GM15510 (cell line): Measurements from ENCODE around the gene LRRC26.

Experiments
- POLR2A ChIP-seq: IDR thresholded peaks from 3 replicates; pipeline ENCODE4 v1.6.1; 2011; ENCODE audit warnings: borderline replicate concordance; ENCODE audit not compliant: insufficient read length; ENCODE audit errors: extremely low read depth

The LRRC26 gene

DNA sequence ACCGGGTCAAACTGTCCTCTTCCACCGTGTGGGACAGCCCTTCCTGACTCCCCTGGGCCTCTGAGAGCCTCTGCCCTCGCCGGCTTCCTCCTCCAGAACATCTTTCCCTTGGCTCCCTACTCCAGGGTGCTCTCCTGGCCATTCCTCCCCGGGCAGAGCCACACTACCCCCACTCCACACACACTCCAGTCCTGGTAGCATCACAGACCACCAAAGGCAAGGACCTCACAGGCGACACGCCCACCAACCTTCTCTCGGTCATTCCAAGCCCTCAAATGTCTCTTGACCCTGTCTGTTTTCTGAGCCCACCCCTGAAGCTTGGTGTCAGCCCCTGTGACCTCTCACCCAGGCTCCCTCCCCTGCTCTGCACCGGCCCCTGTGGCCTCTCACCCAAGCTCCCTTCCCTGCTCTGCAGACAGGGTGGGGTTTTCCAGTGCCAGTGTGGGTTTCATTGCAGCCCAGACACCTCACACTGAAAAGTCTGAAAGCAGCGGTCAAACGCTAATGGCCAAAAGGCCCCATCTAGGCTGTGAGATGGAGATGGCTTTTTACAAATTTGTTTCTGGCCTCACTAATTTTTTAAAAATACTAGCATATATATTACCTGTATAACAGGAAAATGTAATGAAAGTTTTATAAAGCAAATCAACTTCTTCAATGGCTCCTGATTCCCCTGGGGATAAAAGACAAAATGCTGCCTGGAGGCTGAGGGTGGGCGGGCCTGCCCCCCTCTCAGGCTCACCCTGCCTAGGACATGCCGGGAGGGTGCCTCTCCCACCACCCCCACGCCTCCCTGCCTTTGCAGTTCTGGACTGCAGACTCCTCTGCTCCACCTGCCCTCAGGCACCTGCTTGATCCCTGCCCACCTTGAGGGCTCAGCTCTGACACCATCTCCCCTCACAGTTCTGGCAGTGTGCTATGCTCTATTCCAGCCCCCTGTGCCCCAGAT is 10.5 kb downstream of the LRRC26 start:
- TF ChIP-seq POLR2A = no peak

DNA sequence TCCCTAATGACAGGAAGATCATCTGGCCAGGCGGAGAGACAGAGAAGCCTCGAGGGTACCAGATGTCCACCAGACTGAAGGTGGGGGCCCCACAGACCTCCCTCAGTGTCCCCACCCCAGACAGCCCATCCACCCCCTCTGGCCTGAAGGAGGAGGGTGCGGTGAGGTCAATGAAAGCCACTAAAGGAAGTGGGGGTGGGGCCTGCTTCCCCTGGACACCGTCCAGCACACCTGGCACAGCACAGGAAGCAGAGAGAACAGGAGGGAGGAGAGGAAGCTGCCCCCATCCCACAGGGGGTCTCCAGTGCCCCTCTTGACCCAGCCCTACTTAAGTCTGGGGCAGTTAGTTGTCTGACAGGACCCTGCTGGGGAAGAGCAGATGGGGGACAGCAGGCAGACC is 11.2 kb downstream of the LRRC26 start:
- TF ChIP-seq POLR2A = no peak

DNA sequence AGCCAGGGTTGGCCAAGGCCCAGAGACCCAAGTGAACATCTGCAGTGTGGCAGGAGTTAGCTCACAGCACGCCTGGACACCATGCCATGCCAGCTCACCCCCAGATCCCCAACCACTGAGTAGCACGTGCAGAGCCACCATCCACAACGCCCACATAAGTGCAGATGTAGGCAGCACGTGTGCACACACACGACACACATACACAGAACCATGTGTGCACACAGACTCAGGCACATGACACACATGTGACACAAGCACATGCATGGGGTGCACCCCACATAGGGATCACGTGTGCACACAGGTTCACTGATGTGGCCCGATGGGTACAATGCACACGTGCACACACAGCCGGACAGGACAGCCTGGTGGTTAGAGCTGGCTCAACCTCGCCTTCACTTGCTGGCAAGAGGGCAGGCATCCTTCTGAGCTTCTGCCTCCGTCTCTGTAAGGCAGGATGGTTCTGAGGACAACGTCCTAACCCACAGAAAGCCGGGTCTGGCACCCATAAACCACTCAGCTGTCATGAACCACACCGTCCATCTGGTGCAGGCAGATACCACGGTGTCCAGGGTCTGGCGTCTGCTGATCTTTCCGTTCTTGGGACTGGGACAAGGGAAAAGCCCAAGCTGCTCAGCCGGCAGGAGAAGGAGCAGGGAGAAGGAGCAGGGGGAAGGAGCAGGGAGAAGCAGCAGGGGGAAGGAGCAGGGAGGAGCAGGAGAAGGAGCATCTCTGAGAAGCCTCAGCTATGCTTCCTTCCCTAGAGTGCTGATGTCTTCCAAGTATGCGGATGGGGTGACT is 12.0 kb downstream of the LRRC26 start:
- no peak for TF ChIP-seq POLR2A

DNA sequence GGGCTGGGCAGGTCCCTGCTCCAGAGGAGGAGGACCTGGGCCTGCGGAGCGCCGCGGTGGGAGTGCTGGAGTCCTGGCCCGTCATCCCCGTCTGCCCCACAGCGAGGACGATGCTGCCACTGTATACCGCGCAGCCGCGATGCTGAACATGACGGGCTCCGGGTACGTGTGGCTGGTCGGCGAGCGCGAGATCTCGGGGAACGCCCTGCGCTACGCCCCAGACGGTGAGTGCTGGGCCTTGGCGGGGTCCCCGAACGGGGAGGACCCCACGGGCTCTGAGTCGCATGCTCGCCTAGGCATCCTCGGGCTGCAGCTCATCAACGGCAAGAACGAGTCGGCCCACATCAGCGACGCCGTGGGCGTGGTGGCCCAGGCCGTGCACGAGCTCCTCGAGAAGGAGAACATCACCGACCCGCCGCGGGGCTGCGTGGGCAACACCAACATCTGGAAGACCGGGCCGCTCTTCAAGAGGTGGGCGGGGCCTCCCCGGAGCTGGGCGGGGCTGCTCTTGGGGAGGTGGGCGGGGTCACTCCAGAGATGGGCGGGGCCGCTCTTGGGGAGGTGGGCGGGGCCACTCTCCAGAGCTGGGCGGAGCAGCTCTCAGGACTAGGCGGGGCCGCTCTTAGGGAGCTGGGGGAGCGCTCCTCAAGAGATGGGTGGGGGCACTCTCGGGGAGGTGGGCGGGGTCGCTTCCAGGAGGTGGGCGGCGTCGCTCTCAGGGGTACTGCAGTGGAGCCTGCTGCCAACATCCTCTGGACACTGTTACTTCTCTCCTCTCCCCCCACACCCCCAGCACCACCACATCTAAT is 13.1 kb downstream of the LRRC26 start:
- TF ChIP-seq POLR2A = no peak

DNA sequence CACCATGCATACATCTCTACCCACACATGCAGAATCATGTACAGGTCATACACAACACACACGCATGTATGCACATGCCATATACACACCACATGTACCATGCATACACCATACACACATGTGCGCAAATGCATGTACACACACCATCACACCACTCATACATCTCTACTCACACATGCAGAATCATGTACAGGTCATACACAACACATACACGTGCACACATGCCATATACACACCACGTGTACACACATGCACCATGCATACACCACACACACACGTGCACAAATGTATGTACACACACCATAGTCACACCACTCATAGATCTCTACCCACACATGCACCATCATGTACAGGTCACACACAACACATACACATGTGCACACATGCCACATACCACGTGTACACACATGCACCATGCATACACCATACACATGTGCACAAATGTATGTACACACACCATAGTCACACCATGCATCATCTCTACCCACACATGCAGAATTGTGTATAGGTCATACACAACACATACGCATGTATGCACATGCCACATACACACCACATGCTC is 16.9 kb downstream of the LRRC26 start:
- TF ChIP-seq POLR2A = no peak

DNA sequence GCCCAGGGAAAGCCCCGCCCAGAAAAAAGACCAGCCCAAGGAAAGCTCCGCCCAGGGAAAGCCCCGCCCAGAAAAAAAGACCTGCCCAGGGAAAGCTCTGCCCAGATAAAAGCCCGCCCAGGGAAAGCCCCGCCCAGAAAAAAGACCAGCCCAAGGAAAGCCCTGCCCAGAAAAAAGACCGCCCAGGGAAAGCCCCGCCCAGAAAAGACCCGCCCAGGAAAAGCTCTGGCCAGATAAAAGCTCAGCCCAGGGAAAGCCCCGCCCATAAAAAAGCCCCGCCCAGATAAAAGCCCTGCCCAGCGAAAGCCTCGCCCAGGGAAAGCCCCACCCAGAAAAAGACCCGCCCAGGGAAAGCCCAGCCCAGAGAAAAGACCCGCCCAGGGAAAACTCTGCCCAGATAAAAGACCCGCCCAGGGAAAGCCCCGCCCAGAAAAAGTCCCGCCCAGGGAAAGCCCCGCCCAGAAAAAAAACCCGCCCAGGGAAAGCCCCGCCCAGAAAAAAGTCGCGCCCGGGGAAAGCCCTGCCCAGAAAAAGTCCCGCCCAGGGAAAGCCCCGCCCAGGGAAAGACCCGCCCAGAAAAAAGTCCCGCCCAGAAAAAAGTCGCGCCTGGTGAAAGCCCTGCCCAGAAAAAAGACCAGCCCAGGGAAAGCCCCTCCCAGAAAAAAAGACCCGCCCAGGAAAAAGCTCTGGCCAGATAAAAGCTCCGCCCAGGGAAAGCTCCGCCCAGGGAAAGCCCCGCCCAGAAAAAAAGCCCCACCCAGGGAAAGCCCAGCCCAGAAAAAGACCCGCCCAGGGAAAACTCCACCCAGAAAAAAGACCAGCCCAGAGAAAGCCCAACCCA is 19.0 kb downstream of the LRRC26 start:
- no peak for TF ChIP-seq POLR2A

DNA sequence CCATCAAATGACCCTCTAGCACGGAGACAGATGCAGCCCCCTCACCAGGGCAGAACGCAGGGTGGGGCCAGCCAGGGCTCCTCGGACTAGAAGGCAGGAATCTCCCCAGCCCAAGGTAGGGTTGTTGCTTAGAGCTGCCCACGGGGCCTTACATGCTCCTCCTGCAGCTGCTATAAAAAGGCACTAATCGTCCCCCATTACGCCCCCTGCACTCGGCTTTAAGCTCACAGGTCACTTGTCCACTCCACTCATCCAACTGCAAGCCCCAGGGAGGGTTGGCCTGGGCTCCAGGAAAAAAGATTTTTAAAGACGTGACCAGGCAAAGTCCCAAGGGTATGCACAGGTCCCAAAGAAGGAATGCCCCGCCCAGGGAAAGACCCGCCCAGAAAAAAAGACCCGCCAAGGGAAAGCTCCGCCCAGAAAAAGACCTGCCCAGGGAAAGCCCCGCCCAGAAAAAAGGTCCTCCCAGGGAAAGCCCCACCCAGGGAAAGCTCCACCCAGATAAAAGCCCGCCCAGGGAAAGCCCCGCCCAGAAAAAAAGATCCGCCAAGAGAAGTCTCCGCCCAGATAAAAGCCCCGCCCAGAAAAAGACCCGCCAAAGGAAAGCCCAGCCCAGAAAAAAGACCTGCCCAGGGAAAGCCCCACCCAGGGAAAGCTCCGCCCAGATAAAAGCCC is 19.8 kb downstream of the LRRC26 start:
- no peak for TF ChIP-seq POLR2A

DNA sequence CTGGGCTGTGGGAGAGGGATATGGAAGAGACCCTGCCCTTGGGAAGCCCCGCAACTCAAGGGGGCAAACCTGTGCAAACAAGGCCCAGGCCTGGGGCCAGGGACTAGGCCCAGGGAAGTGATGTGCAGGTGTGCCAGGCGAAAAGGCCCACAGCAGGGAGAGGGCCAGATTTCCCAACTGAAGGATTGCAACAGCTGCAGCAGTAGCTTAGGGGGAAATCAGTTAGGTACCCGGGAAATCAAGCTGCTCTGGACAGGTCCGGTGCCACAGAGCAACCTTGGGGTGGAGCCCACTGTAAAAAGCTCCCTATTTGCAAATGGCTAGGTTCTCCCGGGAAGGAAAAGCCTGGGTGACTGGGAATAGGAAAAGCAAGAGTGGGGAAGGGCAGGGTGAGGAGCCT is 20.5 kb downstream of the LRRC26 start:
- TF ChIP-seq POLR2A = no peak

DNA sequence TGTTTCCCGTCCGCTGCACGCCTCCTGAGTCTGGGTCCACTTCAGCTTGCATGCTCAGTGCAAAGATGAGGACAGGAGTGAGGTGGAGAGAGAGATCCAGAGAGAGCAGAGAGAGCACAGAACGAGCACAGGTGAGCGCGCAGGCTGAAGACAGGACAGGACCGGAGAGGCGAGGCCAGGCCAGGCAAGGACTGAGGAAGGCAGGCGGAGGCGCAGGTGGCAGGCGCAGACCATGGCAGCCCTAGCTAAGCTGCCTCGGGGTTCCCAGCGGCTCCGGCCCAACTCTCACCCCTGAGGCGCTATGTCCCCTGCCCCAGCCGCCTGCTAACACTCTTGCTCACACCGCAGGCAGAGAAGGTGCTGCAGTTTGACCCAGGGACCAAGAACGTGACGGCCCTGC is 21.2 kb downstream of the LRRC26 start:
- TF ChIP-seq POLR2A = no peak

DNA sequence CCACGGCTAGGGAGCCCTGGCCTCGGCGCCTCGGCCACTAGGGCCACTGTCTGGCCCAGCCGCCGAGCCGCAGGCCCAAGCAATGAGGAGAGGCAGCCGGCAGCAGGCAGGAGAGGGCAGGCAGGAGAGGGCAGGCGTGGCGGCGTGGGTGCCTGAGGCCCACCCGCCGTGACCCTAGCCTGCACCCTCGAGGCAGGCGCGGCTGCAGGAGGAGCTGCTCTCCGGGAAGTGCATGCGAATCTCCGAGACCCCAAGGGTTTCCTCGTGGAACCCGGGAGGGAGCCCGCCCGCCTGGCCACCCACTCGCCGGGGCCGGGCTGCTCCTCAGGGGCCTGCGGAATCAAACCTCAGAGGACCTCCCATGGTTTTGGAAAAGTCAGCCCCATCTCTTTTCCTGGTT is 21.6 kb downstream of the LRRC26 start:
- no peak for TF ChIP-seq POLR2A

DNA sequence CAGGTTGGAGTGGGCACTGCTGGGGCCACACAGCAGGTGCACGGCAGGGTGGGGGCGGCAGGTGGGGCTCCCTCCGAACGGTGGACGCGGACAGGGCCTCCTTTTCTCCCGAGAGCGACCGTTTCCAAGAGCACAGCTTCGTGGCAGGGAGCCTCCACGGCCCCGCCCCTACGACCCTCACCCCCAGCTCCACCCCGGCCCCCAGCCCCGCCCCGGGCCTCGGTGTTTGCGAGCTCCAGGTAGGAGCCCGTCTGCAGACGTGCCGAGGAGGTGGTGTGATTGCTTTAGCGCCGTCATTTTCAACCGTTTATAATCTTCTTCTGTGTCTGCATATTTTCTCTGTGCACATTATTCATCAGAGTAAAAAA is 22.1 kb downstream of the LRRC26 start:
- no peak for TF ChIP-seq POLR2A

DNA sequence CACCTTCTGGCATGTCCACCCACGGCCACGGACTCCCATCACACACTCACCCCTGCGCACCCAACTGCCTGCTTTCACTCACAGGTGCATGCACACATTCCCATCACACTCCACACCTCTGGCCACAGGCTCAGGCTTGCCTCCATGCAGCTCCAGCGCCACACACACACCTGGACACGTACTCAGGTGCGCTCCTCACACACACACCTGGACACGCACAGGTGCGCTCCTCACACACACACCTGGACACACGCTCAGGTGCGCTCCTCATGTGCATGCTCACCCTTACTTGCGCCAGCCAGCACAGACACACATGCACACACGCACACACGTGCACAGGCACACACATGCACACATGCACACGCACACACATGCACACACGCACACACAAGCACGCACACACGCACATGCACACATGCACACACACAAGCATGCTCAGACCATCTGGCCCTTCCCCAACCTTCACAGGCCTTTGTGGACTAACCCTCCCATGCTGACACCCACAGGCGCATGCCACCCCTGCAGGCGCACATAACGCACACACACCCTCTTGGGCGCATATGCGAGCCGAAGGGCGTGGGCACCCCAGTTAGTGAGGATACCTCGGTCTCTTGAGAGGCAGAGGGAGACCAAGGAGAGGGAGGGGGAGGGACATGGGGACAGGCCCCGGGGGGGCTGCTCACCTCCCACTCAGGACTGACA is 22.6 kb downstream of the LRRC26 start:
- TF ChIP-seq POLR2A = no peak

DNA sequence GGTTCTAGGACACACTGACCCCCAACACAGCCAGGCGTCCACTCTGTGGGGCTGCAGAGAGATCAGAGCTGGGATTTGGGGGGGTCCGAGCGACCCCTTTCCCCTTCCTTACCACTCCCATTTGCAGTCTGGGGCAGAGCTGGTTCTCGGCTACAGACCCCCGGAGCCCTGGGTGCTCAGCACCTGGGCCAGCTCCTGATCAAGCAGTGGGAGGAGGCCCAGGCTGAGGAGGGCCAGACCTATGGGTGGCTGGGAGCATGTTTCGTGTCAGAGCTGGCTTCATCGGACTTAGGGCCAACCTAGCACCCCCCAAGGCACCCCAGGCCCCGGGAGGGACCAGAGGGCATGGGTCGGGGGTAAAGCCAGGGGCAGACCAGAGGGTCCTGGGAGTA is 23.3 kb downstream of the LRRC26 start:
- no peak for TF ChIP-seq POLR2A
